ENCODE measurements around the gene MOXD1.
"Not testable (repeated sequence)": the region's sequence is repeated elsewhere in the genome, so short reads cannot be mapped to it uniquely, and the experiment has no call there.

Gene MOXD1

DNA sequence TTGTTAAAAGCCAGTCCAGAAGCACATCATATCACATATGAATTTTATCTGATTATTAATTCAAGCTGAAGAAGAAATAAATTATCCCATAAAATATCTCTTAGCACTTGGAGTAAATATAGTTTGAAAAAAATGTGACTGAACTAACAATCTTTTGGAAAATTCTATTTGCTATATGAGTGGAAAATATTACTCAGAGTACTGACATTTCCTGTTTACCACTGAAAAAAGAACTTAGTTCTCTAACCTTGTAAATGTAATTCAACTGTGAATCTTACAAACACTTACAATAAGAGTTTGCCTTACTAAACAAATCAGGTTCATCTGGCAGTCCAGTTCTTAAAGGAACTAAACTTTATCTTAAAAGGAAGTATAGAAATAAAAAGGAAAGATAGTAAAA lies 44.2 kb downstream of the MOXD1 start:
- no peak for DNase-seq

DNA sequence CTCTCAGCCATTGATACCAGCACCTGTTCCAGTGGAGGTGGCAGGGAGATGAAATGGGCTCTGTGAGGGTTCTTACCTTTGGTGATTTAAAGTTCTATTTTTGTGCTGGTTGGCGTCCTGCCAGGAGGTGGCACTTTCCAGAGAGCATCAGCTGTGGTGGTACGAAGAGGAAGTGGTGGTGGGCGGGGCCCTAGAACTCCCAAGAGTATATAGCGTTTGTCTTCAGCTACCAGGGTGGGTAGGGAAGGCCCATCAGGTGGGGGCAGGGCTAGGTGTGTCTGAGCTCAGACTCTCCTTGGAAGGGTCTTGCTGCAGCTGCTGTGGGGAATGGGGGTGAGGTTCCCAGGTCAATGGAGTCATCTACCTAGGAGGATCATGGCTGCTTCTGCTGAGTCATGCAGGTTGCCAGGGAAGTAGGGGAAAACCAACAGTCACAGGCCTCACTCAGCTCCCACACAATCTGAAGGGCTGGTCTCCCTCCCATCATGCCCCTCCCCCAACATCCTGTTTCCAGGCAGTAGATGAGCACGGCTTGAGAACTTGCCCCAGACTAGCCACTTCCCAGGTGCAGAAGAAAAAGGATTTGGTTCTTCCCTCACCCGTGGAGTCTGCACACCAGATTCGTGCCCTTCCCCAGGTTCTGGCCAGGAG lies 46.6 kb downstream of the MOXD1 start:
- DNase-seq = no peak

DNA sequence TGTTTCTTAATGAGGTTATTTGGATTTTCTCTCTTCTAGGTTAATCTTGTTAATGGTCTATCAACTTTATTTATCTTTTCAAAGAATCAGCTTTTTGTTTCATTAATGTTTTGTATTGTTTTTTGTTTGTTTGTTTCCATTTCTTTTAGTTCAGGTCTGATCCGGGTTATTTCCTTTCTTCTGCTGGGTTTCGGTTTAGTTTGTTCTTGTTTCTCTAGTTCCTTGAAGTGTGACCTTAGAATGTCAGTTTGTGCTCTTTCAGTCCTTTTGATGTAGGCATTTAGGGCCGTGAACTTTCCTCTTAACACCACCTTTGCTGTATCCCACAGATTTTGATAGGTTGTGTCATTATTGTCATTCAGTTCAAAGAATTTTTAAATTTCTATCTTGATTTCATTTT lies 49.3 kb downstream of the MOXD1 start:
- DNase-seq = not testable (repeated sequence)

DNA sequence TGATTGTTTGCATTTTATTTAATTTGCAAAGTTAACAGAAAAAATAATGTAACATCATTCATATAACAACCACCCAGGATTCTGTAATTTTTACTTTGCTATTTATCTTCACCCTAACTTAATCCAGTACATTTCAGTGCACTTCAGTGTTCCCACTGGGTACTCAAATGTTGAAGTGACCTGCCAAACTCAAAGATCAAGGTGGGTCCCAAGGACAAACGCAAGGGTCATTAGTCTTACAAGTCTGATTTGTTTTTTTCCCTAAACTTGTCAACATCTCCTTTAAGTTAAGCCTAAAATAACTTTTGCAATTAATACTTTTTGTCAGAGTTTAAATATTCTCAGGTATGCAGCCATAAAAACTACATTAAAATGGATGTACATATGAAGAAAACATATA lies 53.0 kb downstream of the MOXD1 start:
- DNase-seq = no peak

DNA sequence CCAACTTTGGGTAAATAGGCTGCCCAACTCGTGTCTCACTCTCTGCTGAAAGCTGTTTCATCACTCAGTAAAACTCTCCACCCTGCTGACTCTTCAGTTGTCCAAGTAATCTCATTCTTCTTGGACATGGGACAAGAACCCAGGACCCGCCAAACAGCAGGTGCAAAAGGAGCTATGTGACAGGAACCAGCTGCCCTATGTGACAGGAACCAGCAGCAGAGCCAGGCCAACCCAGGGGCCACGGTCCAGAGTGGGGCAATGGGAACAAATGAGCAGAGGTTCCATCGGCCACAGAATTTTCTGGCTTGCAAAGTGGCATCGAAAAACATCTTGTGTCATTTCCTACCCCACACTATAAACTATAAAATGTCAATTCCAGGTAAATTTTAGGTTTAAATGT lies 56.5 kb downstream of the MOXD1 start:
- no peak for DNase-seq

DNA sequence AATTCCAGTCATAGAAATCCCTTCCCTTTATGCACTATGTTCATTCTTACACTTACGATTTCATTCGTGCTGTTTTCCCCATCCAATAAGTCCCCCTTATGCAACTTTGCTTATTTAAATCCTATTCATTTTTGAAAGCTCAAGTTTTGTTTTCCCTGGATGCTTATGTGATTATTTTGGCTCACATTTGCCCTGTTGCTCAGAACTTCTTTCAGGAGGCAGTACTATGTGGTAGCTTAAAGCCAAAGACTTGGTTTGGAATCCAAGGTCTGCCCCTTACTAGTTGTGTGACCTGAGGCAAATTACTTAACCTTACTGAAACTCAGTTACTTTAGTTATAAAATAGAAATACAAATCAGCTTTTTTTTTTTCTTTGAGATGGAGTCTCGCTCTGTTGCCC lies 59.6 kb downstream of the MOXD1 start:
- no peak for DNase-seq

DNA sequence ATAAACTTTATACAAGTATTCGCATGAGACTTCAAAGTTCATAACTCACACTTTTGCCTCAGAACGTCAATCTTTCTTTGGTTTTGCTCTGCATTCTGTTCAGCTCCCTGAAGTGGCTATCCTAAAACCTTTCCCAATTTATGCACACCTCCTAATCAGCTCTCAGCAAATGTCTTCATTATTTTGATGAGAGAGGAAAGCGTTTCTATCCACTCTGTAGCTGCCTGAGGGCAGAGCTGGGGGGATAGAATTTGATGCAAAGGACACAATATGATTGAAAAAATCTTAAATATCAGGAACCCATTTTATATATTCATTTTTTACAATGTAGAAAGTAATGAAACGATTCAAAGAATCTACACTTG lies 66.8 kb downstream of the MOXD1 start:
- no peak for DNase-seq

DNA sequence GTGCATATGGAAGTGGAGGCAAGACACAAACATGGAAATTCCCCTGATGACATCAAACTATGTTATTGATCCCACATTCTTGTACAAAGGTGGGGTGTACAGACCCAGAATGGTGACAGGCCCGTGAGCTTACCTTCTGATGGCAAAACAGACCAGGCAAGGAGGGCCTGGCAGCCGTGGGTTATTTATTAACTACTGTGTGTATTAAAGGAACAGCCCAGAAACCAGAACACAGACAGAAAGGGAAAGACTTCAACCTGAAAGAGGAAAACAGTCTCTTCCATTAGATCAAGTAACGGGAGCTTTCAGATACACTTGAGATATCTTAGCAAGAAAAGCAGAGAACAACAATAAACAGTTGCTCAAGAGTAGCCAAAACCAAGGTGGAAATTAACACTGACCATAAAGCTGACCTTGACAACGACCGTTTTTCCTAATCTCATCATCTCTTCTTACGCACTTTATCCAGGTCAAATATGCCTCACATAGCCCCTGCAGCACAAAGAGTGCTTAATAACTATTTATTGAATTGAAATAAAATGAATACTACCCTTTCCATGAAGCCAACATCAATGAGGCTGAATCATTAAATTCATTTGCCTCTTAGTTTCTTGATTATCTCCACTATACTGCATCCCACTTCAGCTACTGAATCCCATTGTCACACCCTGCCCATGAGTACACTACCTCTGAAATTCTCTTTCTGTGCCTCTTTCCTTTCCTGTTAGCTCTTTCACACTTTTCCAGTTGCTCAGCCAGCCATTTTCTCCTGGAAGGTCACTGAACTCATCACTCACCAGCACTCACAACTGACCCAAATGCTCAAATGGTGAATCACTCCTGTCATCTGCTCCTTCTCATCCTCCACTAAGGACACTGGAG lies 67.4 kb downstream of the MOXD1 start:
- DNase-seq = peak; percentile 16

DNA sequence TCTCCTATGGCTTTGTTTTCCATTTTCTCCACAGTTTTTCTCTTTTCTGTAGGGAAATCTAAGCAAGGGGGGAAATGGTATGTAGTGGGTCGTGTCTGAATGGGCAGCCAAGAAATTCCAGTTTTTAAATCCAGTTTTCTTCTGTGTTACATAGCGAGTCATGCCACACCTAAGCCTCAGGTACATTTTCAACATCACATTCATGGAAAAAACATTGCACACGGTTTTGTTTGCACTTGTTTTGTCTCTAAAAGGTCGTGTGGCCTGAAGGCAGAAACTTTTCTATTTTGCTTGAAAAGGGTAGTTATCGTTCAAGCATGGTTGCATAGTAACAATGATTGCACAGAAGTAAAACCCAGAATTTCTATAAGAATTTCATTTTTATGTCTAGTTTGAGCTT lies 70.5 kb downstream of the MOXD1 start:
- no peak for DNase-seq

DNA sequence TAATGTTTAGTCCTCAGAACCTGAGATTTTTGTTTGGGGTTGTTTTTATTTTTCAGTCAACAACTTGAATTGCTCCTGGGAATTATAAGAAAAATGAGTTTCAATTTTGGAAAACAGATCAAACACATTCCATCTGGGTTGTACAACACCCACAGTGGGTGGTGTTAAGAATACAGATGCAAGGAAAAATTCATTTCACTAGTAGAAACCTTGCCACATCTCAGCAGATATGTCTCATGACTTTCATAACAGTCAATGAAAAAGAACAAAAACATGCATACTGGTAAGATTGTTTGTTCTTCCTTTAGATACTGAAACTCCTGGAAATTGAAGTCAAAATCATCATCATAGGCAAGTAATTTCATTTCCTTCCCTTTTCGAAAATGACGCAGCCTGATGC lies 78.9 kb downstream of the MOXD1 start:
- DNase-seq = no peak

DNA sequence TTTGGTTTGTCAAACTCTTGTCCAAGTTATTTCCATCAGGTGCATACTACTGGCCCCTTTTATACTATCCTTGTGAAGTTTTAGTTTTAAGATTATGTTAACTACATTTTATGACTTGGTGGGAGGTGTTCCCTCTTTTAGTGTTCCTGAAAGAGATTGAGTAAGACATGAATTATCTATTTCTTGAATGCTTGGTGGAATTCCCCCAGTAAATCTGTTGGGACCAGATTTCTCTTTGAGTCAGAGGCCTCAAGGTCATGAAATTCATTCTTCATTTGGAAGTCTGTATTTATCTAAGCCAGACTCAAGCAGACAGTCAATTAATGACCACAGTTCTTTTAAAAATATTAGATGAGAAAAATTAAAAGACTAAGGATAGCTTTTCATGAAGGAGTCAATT lies 81.3 kb downstream of the MOXD1 start:
- DNase-seq = no peak

DNA sequence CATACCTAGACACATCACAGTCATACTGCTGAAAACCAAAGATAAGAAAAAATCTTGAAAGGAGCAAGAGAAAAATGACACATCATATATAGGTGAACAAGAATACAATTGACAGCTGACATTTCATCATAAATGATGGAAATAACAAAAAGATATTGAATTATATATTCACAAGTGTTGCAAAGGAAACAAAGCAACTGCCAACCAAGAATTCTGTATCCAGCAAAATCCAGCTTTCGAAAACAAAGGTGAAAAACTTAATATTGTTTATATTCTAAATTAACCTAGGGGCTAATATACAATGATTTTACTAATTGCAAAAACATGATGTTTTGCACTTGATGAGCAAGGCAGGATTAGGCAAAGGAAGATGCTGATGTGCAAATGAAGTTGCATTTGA lies 84.3 kb downstream of the MOXD1 start:
- no peak for DNase-seq

DNA sequence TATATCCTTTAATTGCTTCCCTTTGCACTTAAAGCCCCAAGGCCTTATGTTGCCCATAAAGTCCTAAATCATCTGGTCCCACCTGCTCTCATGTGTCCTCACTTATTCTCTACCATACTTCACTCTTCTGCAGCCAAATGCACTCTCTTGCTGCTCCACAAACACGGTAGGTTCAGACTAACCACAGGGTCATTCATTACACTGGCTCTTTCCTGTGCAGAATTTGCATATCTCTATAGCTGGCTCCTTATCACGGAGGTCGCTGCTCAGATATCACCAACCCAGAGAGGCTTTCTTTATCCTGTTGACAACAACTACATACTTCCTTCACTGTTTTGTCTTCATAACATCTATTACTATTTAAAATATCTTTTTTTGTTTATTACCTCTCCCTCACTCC lies 86.8 kb downstream of the MOXD1 start:
- DNase-seq = no peak

DNA sequence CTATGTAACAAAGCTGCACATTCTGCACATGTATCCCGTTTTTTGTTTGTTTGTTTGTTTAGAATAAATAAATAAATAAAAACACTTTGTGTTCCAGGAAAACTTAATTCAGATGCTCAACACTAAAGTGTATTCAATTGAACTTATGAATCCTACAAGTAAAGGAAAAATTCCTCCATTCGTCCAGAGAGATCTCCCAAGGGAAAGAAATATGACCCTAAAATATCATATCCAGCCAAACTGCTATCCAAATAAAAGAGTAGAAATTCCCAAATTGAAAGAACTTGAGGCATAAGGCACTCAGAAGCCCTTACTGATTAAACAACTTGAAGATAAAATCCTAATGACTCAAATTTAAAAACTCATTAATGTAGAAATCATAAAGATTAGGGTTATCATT lies 90.4 kb downstream of the MOXD1 start:
- DNase-seq = no peak

DNA sequence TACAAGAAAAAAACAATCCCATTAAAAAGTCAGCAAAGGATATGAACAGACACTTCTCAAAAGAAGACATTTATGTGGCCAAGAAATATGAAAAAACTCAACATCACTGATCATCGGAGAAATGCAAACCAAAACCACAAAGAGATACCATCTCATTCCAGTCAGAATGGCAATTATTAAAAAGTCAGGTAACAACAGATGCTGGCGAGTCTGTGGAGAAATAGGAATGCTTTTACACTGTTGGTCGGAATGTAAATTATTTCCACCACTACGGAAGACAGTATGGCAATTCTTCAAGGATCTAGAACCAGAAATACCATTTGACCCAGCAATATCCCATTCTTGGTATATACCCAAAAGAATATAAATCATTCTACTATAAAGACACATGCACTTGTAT lies 91.1 kb downstream of the MOXD1 start:
- DNase-seq = not testable (repeated sequence)

DNA sequence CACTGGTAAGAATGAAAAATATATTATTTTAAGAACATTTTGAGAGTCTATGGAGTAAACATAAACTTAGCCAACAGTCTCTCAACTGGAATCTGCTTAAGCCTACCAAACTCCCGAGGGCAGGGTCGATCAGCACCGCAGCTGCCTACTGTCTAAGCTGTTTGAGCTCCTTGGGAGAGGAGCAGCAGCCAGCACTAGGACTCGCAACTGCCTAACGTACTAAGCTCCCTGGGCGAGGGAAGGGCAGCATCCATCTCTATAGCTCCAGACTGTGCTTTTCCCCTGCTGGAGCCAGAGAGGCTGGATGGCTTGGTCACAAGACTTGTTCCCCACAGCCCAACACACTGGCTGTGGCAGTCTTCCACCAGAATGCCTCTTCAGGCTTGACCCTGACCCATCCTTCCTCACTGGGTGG lies 96.4 kb downstream of the MOXD1 start:
- no peak for DNase-seq

DNA sequence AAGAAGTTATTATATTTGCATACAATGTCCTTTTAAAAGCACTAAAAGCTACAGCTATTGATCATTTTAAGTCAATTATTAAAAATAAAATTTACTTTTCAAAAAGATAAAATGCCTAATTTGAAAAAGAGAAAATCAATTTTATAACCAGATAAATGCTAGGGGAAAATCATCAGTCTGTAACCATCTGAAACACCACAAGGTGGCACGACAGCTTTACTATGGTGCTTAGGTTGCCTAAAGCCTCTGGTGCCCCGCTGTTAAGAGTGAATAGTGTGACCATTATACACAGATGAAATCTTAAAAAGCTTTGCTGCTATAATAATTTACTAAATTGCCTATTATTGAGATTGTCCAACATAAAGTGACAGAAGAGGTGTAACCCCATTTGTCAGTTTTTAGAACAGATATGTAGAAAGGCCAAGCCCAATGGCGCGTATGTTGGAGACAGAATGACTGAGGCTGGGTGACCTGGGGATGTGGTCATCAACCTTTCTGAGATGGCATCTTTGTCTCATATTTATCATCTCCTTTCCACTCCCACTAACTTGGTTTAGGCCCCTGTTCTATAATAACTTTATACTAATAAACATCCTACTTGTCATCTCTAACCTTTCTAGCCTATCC lies 100.8 kb downstream of the MOXD1 start:
- DNase-seq = no peak

DNA sequence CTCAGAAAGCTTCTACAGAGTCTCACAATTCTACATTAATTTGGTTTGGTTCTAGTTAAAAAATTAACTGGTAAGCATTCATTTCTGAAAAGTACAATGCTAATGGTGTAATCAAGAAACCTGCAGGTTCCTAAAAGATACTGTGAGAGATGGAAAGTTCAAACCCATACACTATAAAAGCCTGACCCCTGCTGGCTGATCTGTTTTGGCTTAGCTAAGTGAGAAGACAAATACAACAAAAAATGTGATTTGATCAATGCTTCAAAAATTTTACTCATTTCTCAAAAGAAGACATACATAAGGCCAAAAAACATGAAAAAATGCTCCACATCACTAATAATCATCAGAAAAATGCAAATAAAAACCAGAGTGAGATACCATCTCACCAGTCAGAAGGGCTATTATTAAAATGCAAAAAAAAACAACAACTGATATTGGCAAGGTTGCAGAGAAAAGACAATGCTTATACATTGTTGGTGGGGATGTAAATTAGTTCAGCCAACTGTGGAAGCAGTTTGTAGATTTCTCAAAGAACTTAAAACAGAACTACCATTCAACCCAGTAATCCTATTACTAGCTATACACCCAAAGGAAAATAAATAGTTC lies 102.8 kb downstream of the MOXD1 start:
- no peak for DNase-seq

DNA sequence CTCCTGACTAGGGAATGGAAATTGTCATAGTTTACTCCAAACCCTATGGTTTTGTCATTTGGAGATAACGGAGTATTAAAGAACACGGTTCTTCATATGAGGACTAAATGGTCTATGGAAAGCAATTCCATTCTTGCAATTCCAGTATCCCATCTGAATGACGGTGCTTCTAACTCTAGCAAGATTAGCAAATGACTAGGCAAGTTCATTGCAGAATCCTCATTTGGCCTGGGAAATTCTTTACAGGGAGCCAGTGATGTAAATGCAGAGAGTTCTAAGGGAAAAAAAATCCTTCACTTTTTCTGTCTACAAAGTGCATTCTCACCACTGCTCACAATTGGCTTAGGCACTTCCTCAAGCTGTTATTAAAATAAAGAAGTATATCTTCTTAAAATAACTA lies 111.5 kb downstream of the MOXD1 start:
- no peak for DNase-seq

DNA sequence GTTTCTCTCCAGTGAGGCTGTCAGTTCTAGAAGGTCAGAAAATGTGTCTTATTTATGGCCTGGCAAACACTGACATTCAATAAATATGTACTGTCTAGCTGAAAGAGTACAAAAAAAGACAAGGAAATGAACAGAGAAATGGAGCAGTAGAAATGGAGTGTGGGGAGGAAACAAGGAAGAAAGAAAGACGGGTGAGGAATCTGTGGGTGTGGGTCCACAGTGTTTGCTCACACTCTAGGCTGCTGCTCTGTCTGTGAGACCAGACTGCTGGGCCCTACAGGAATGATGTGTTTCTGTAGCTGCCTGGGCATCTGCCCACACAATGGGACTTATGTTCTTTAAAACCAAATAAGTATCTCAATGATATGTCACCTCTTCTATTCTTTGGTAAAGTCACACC lies 114.2 kb downstream of the MOXD1 start:
- DNase-seq = no peak

DNA sequence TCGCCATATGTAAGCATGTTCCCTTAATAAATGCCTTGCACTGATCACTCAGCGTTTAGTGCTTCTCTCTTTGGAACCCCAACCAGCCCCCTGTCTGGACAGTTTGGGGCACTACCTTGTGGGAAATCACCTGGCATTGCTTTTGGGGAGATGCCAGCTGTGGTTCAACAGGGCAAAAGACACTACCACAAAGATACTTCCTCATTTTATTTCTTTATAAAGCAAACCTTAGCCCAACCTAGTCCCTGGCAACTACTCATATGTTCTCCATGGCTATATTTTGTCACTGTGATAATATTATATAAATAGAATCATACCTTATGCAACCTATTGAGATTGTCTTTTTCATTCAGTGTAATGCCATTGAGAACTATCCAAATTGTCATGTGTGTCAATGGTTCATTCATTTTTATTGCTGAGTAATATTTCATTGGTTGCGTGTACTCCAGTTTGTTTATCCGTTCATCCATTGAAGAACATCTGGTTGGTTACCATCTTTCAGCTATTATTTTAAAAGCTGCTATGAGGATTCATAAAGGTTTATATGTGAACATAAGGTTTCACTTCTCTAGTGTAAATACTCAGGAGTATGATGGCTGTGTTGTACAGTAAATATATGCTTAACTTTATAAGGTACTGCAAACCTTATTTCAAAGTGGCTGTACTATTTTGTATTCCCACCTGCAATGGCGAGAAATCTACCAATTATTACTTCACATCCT lies 114.8 kb downstream of the MOXD1 start:
- DNase-seq = no peak

DNA sequence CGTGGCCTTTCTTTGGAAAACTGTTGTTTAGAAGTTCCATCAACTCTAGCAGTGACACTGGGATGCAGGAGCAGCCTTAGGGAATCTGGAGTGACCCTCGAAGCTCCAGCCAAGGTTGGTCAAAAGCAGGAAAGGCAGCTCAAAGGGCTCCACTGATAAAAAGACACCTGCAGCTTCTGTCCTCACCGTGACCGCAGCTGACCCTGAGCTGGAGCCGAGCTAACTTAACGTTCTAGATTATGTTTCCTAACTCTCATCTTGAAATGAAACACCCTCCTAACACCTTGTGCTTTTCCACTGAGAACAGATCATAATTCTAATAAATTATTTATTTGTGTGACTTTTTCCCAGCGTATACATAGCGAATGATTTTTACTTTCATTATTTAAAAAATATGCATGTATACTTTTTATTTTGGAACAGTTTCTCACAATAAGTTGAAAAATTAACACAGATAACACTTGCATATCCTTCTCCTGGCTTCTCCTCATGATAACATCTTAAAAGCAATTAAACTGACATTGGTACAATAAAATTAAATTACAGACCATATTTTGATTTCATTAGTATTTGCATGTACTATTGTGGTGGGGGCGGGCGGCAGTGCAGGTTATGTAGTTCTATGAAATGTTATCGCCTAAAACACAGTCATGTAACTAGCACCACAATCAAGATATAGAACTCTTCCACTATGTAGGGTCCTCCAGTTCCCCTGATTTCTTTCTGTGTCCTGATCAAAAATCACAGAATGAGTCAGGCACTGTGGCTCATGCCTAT lies 116.1 kb downstream of the MOXD1 start:
- DNase-seq = no peak
